DND-41 (cell line): ENCODE results near the gene SUPT3H.

Experiments
- CTCF ChIP-seq: IDR thresholded peaks from 2 replicates; pipeline ENCODE4 v1.5.1; 2012; ENCODE audit warnings: borderline replicate concordance, low read length, moderate library complexity, mild to moderate bottlenecking; ENCODE audit not compliant: poor library complexity, severe bottlenecking; ENCODE audit errors: extremely low read depth
- EZH2 ChIP-seq: IDR thresholded peaks from 3 replicates; pipeline ENCODE4 v1.6.1; 2012; ENCODE audit warnings: borderline replicate concordance, low read depth, mild to moderate bottlenecking, moderate library complexity, low read length, inconsistent platforms; ENCODE audit not compliant: severe bottlenecking

GRCh38 chr6:45394586-45395095, 16.9 kb upstream of the SUPT3H start:
- TF ChIP-seq CTCF (no peak), EZH2 (no peak)
